Jurkat, Clone E6-1 (cell line): ENCODE measurements around the gene PLET1. TPM values are rescaled to one million over a fixed set of nuclear protein-coding genes. Genes with fewer than 3 reads are reported as not detected.

Experiments used
- DNase-seq: peaks from one replicate; pipeline ENCODE4 v3.0.0-alpha.2; 2011; ENCODE audit warnings: low read depth, low spot score
- H3K4me3 ChIP-seq: 2 replicates; pipeline ENCODE4 v1.5.1; 2011; ENCODE audit warnings: mild to moderate bottlenecking, low read length, control low read depth, moderate library complexity
- polyA plus RNA-seq: library from polyadenylated mRNA; unstranded; fragments of >200 nt; gene quantifications from one replicate; pipeline ENCODE4 v1.2.1, GENCODE V29; 2012; ENCODE audit warnings: missing spikeins; ENCODE audit not compliant: insufficient read length, insufficient read depth

Gene PLET1
- polyA plus RNA-seq, result not detected

DNA sequence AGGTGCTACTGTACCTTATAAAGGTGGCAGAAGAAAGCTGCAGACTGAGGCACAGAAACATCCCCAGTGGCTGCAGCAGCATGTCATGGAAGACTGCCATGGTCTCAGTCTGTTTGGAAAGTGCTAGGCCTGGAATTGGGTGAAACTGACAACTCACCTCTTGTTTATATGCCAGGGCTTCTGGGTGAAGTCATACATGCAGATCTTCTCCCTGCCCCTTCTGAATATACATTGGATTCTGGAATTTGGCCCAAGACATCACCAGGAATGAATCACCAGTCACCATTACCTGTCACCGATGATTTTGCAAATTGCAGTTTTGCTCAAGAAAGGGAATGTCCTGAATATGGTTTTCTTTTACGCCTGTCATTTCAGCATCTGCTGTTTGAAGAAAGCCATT lies at the start of gene PLET1:
TSS of gene PLET1 (minus strand) at position 371 of the 400 bp plus-strand sequence. CDS start at position 100, 271 bp downstream.
- H3K4me3 ChIP-seq, result no peak within 1 kb of the TSS
- DNase-seq, result no peak

DNA sequence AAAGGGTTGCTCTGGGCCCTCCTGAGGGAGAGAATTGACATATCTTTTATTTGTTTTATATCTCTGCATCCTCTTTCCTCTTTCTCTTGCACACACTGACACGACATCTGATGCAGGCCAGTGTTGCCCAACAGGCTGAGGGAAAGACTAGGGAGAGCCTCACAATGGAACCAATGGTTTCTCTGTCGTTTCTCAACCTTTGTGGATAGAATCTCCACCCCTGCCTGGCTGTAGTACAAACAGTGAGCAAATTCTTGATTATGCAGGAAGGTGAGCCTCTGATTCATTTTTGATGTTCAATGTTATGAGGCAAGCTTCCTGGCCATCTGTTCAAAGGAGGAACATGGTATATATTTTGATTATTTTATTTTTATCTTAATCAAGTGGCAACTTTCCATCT lies 49.8 kb upstream of the PLET1 start:
- no peak for DNase-seq

GRCh38 chr11:112308651-112309050 lies 48.0 kb upstream of the PLET1 start:
- no peak for DNase-seq
- no peak overlapping the region for H3K4me3 ChIP-seq

More for the DNA sequence above, 49.8 kb upstream of the PLET1 start:
- no peak overlapping the region for H3K4me3 ChIP-seq

GRCh38 chr11:112307616-112308015 lies 47.0 kb upstream of the PLET1 start:
- no peak for DNase-seq

DNA sequence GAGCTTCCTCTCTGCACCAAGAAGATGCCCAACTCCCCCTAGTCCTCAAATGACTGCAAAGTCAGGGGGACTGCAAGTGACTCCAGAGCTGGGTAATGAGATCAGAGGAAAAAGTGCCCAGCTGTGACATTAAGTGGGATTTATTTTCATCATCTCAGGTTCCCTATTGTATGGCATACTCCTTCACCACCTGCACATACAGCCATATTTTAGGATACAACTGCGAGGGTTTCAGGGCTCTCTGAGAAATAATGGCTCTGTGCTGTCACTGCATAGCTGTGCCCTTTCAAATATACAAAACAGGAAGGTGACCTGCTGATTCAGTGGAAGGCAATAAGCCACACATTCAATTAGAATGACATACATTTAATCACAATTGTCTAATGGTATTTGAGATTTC lies 45.6 kb upstream of the PLET1 start:
- no peak overlapping the region for H3K4me3 ChIP-seq
- no peak for DNase-seq

More at GRCh38 chr11:112307616-112308015, 47.0 kb upstream of the PLET1 start:
- no peak overlapping the region for H3K4me3 ChIP-seq

GRCh38 chr11:112304914-112305313 lies 44.3 kb upstream of the PLET1 start:
- no peak overlapping the region for H3K4me3 ChIP-seq
- DNase-seq, result no peak

- DNase-seq, result no peak
- H3K4me3 ChIP-seq, result no peak overlapping the region
Measured at GRCh38 chr11:112303616-112304015, 43.0 kb upstream of the PLET1 start.

GRCh38 chr11:112302226-112302868 lies 41.7 kb upstream of the PLET1 start:
- DNase-seq, result no peak
- H3K4me3 ChIP-seq, result no peak overlapping the region

DNA sequence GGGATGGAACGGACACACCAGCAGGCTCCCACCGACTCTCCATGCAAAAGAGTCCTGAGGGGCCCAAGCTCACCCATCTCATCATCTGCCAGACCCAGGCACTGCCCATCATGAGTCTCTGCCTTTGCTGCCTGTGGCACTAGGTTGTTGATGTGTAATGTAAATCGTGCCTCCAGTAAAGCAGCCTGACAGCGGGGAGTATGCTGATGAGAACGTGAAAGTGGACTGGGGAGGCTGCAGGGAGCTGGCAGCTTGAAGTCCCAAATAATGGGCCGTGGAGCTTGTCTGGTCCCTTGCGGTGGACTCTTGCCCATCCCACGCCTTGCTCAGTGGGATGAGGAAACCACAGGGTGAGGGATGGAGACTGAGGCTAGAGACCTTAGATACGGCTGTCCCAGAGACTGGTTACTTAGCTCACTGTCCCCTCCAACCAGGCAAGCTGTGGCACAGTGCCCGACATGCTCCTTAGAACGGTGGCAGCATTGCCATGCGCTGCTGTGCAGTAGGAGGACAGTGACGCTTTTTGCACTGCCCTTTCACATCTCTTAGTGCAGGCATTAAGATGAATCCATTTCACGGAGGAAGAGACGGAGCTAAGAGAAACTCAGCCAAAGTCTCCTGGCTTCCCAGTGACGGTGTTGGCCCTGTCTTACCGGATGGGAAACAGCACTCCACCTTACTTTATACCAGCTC lies 39.6 kb upstream of the PLET1 start:
- H3K4me3 ChIP-seq, result no peak overlapping the region
- no peak for DNase-seq

- H3K4me3 ChIP-seq, result no peak overlapping the region
- no peak for DNase-seq
Measured at GRCh38 chr11:112298535-112298934, 37.9 kb upstream of the PLET1 start.

- peak; percentile 87 for DNase-seq
Measured at GRCh38 chr11:112297248-112297866, 36.7 kb upstream of the PLET1 start.

DNA sequence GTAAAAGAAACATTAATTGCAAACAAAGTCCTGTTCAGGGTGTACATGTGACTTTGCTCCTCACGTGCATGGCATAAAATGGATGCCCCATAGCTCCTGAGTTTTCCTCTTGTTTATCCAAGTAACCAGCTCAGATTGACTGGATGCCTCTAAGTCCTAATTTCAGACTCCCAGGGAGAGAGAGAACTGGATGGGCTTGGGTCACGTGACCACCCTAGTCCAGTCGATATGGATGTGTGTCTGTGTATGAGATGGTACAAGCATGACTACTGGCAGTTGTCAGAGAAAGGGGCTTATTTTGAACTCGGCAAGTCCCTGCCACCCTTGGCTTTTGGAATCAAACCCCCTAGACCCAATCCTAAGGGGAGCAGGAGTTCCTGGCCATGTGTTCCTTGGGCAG lies 35.4 kb upstream of the PLET1 start:
- no peak for DNase-seq
- no peak overlapping the region for H3K4me3 ChIP-seq

More at GRCh38 chr11:112297248-112297866, 36.7 kb upstream of the PLET1 start:
- H3K4me3 ChIP-seq, result peak overlapping the region; percentile 20

GRCh38 chr11:112294688-112295340 lies 34.2 kb upstream of the PLET1 start:
- DNase-seq, result no peak

GRCh38 chr11:112293614-112294013 lies 33.0 kb upstream of the PLET1 start:
- H3K4me3 ChIP-seq, result no peak overlapping the region
- no peak for DNase-seq

More at GRCh38 chr11:112294688-112295340, 34.2 kb upstream of the PLET1 start:
- H3K4me3 ChIP-seq, result no peak overlapping the region

DNA sequence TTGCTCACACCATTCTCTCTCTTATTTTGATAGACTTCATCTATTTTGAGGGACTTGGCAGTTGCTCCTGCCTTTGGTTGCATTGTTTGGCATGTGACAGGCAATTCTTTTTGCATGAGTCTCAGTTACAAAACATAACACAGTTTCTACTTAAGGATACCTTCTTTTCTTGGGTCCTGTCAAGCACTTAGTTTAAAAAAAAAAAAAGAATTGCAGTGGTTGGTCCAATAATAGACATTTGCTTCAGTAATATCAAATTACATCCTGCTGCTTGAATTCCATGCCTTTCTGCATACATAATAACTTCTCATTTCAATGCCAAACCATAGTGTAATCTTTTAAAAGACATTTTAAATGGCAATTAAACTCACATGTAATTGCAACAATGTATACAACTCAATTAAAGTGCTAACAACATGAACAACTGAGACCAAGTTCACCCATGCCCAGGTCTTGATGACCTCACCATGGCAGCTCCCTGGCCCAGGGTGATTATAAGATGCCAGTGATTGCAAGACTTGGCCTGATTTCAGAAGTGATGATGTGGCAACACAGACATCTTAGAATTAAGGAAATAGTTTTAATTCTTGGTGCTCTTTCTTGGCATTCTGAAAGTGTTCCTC lies 32.2 kb upstream of the PLET1 start:
- H3K4me3 ChIP-seq, result no peak overlapping the region
- no peak for DNase-seq

DNA sequence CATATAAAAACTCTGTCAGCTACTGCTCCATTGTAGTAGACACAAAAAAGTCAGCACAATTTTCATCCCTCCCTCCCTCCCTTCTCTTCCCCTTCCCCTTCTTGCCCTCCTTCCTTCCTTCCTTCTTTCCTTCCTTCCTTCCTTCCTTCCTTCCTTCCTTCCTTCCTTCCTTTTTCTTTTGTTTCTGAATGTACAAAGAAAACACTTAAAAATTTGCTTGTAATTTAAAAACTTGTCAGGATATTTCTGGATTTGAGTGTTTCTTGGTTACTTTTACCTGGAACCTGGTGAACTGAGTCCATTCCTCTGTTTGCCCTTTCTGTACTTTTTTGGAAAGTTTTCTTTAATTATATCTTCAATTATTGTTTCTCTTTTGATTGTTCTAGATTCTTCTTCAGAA lies 31.5 kb upstream of the PLET1 start:
- DNase-seq, result no peak
- H3K4me3 ChIP-seq, result no peak overlapping the region

DNA sequence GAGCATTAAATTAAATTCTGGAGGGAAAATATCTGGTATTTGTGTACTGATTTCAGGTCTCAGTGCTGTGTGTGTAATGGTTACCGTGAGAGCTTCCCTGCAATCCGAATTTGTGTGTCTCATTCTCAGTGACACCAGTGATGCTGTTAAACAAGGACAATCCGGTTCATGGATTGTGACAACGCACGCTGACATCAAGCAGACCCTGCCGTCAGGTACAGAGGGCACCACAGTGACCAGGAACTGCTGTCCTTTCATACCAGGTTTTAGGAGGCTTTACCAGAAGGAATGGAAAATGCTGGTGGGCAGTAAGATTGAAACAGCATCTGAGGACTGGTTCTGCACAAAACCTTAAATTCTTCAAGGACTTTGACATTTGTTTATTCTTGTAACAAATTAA lies 30.5 kb upstream of the PLET1 start:
- H3K4me3 ChIP-seq, result no peak overlapping the region
- DNase-seq, result no peak

- H3K4me3 ChIP-seq, result peak overlapping the region; percentile 54
- DNase-seq, result no peak
Measured at GRCh38 chr11:112290493-112290850, 29.8 kb upstream of the PLET1 start.
